Measurements from ENCODE around the gene MPP3.
A peak's percentile ranks its signal among the peaks of the same experiment; 100 is the strongest.

Gene MPP3

DNA sequence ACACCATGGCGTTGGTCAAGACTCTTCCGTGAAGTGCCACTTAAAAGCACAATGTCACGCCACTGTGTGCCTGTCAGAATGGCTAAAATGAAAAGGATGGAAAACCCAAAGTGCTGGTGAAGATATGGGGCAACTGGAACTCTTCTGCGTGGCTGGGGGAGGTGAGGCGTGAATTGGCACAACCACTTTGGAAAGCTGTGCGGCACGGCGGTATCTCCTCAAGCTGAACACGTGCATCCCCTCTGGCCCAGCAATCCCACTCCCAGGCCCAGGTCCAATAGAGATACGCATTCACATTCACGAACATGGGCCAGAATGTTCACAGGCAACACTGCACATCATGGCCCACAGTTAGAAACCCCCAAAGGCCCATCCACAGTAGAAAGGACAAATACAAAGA lies 63.1 kb downstream of the MPP3 start:
- no peak for DNase-seq

DNA sequence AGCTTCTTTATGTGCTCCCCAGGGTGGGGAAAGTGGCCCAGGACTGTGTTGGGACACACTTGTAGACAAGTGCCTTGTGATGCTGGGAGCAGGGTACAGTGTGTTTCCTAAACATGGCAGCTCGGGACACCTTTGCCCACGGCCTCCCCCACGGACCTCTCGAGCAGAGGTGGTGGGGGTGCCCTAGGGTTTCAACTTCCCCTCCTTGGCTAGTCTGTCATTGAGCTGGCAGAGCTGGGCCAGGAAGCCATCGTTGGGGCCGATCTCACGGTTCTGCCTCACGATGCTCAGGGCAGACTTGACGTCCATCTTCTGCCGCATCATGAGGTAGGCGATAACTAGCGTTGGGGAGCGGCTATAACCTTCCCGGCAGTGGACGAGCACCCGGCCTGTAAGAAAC lies 63.5 kb downstream of the MPP3 start:
- no peak for DNase-seq

DNA sequence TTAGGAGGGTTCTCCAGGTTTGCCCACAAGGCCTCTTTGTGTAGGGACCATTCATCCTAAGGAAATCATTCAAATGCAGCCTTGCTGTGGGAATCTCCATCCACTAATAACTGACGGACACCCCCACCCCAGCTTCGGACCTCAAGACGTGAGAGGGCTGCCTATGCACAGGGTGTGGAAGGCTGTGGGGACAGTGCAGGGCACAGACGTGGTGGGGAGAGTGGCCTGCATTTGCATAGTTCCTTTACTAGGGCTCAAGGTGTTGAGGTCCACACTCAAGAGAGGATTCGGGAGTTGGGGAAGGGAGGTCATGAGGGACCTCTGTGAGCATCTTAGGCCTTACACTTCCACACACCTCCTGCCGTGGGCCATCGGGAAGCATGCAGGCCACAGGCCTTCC lies 64.0 kb downstream of the MPP3 start:
- DNase-seq = no peak

GRCh38 chr17:43768382-43768781 lies 64.6 kb downstream of the MPP3 start:
- DNase-seq = no peak

GRCh38 chr17:43767713-43768059 lies 65.3 kb downstream of the MPP3 start:
- DNase-seq = no peak

DNA sequence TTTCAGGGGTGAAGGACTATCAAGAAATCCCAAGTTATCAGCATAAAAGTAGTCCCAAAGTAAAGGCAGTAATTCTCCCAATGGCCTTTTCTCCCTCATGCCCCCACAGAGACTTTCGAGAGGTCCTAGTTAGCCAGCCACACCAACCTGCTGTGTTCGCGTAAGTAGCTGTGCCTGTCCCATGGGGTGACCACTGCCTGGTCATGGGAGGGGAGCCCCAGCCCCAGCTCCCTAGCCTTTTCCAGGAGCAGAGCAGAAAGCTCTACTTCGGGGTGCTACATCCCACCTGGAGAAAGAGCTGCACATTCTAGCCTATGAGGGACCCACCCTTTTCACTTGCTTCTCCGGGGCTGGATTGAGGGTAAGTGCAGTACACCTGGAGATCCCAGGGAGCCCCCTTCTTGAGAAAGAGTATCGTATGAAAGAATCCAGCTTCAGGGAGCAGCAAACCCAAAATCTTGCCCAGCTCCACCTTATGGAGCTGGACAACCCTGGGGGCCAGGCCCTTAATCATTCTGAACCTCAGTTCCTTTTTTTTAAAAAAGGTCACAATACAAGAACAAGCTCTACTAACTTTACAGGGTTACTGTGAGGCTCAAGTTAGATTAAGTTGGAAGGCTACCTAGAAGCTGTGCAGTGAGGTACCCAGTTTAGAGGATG lies 65.8 kb downstream of the MPP3 start:
- no peak for DNase-seq

GRCh38 chr17:43766413-43767052 lies 66.4 kb downstream of the MPP3 start:
- peak; percentile 38 for DNase-seq

DNA sequence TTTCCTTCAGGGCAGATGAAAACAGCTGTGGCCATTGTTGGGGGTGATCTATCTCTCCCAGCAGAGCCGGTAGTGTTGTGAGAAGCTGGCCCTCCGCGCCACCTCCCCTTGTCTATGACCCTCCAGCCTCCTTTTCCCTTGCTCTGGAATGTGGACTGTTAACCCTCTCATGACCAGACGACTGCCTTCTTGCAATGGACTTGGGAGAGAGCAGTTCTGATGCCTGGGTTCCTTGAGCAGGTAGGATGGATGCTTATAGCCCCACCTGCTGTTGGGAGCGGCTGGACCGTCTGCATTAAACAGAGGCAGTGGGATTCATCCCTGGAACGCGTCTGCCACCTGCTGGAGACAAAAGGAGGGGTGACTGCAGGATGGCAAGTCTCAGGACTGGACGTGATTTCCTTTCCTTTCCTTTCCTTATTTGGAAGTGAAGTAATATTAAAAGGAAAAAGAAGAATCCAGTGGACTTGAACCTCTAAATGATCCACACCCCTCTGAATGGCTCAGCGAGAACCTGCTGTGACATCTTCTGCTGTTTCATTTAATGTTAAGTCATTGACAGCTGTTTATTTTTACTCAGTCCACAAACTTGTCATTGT lies 72.6 kb downstream of the MPP3 start:
- DNase-seq = peak; percentile 86

DNA sequence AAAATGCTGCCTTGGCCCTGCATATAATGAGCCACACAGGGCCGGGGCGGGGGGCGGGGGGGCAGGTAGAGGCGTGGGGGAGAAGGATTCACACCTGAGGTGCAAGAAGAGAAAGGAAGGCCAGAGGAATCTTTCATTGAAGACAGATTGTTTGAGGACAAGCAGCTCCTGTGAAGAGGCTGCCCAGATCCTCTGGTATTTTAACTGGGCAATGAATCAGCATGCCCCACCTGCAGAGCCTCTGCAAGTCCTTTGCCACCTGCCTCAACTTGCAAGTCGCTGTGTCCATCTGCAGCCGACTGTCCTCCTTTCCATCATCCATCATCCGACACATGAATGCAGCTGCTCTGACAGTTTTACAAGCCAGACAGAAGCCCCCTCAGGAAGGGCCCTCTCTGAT lies 73.1 kb downstream of the MPP3 start:
- no peak for DNase-seq

- DNase-seq = no peak
Observed at GRCh38 chr17:43758497-43759174, 74.3 kb downstream of the MPP3 start, which contains the start of gene SOST. Gene SOST, minus strand, starts transcription at chr17:43758791. Its CDS starts 50 bp downstream, at chr17:43758741.

DNA sequence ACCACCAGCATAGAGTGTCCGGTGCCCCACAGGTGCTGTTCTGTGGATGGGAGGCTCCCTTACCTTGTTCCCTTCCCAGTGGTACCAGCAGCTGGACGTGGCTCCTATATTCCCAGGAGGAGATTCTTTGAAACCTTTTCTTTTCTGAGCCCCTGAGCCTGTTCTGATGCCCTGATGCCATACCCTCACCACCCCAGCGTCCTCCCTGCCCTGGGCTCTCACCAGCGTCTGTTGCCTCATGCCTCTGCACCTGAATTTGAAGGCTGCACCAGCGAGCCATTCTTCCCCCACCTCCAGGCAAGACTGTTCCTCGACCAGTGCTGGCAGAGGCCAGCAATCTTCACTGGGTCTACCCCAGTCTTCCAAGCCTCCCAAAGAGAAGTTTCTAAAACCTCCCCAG lies 74.9 kb downstream of the MPP3 start:
- DNase-seq = no peak

DNA sequence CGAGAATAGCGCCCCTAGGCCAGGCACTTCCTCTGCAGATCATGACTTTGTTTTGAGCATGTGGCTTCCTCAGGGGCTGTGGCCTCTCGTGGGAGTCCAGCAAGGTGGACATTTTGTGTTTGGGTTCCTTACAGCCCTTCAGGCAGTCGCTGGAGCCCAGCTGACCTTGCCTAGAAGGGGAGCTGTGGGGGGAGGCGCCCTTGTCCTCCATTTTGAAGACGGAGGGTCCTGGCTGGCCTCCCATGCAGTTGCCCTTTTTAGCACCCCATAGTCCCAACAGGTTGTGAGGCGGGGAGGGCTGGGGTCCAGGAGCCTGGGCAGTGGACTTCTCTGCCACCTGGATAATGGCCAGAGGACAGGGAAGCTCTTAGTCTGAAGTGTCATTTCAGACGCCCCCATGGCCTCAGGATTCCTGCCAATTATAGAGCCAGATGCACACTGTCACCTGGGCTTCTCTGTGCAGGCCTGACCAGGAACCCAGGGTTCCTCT lies 75.7 kb downstream of the MPP3 start:
- DNase-seq = no peak

- no peak for DNase-seq
Observed at GRCh38 chr17:43756201-43756600, 76.7 kb downstream of the MPP3 start.

- no peak for DNase-seq
Observed at GRCh38 chr17:43755389-43755875, 77.5 kb downstream of the MPP3 start.

DNA sequence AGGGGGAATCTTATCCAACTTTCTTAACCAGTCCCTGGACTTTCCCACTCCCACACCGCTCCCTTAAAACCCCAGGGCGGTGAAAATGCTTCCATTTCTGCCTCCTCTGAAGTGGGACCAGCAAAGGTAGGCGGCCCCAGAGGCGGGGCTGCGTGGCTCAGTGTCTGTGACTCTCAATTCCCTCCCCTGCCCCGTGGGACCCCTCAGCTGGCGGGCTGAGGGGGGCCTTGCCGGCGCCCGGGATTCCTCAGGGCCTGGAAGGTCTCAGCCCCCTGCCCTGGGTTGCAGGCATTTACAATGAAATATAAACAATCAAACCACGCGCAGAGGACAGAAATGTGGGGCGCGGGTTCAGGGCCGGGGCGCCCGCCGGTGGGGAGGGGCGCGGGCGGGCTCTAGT lies 78.0 kb downstream of the MPP3 start:
- no peak for DNase-seq

DNA sequence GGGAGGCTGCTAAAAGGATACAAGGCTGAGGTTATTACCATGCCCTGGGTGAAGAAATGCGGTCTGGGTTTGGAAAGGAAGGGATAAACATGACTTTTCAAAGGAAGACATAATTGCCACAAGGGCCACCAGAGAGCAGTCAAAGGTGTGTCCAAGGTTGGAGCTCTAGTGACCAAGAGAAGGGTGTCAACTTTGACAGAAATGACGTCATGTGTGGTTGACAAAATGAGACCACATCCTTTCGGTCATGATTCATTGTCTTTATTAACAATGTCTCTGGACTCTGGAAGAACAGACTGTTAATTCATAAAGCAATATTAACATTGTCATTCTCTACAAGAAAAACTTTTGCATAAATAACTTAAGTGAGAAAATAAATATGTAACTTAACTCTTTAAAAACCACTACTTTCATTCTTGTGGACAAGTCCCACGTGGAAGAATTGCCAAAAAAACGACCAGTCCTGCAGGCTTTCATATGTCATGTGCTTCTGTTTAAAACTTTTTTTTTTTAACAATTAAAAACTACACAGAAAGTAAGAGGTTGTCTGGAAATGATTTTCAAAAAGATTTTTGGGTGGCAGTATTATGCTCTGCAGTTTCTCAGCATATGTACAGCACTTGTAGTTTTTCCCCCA lies 79.3 kb downstream of the MPP3 start:
- no peak for DNase-seq
